ENCODE data around the gene FABP3. TPM values are rescaled to one million over a fixed set of nuclear protein-coding genes. Genes with fewer than 3 reads are reported as not detected.

FABP3 gene
- total RNA-seq, 1 donor from 2014 or later, result 1.1 TPM

GRCh38 chr1:31399976-31400375 lies 27.1 kb upstream of the FABP3 start:
- no peak for DNase-seq (ENCODE audit: low spot score)
- peaks cover 11% of the 10 kb centered on the region for H3K4me1 Mint-ChIP-seq (ENCODE audit: unreplicated experiment)
- peaks cover 8% of the 10 kb centered on the region for H3K27me3 Mint-ChIP-seq (ENCODE audit: unreplicated experiment)
- no peak overlapping the region for H3K27ac Mint-ChIP-seq (ENCODE audit: unreplicated experiment)
- H3K4me3 Mint-ChIP-seq (ENCODE audit: unreplicated experiment), result no peak overlapping the region
- no peak for TF ChIP-seq CTCF (IDR thresholded peaks at IDR 0.05; ENCODE audit: unreplicated experiment)
- no peaks in the 10 kb centered on the region for H3K36me3 Mint-ChIP-seq (ENCODE audit: low read depth, unreplicated experiment)
- H3K9me3 Mint-ChIP-seq (ENCODE audit: unreplicated experiment), result no peaks in the 10 kb centered on the region

- H3K27me3 Mint-ChIP-seq (ENCODE audit: unreplicated experiment), result peaks cover 8% of the 10 kb centered on the region
- no peaks in the 10 kb centered on the region for H3K9me3 Mint-ChIP-seq (ENCODE audit: unreplicated experiment)
- peaks cover 11% of the 10 kb centered on the region for H3K4me1 Mint-ChIP-seq (ENCODE audit: unreplicated experiment)
- no peak for DNase-seq (ENCODE audit: low spot score)
- H3K27ac Mint-ChIP-seq (ENCODE audit: unreplicated experiment), result no peak overlapping the region
- H3K36me3 Mint-ChIP-seq (ENCODE audit: low read depth, unreplicated experiment), result no peaks in the 10 kb centered on the region
- no peak overlapping the region for H3K4me3 Mint-ChIP-seq (ENCODE audit: unreplicated experiment)
- no peak for TF ChIP-seq CTCF (IDR thresholded peaks at IDR 0.05; ENCODE audit: unreplicated experiment)
These were observed 25.4 kb upstream of the FABP3 start for GRCh38 chr1:31398246-31398645.

GRCh38 chr1:31397360-31398095 lies 24.7 kb upstream of the FABP3 start:
- H3K4me1 Mint-ChIP-seq (ENCODE audit: unreplicated experiment), result peaks cover 10% of the 10 kb centered on the region
- H3K9me3 Mint-ChIP-seq (ENCODE audit: unreplicated experiment), result no peaks in the 10 kb centered on the region
- H3K4me3 Mint-ChIP-seq (ENCODE audit: unreplicated experiment), result no peak overlapping the region
- no peaks in the 10 kb centered on the region for H3K36me3 Mint-ChIP-seq (ENCODE audit: low read depth, unreplicated experiment)
- H3K27me3 Mint-ChIP-seq (ENCODE audit: unreplicated experiment), result peaks cover 8% of the 10 kb centered on the region
- TF ChIP-seq CTCF (IDR thresholded peaks at IDR 0.05; ENCODE audit: unreplicated experiment), result no peak
- no peak for DNase-seq (ENCODE audit: low spot score)
- no peak overlapping the region for H3K27ac Mint-ChIP-seq (ENCODE audit: unreplicated experiment)

GRCh38 chr1:31396633-31397351 lies 23.9 kb upstream of the FABP3 start:
- Mint-ChIP-seq H3K4me1 (ENCODE audit: unreplicated experiment) (peaks cover 8% of the 10 kb centered on the region), H3K27me3 (ENCODE audit: unreplicated experiment) (peaks cover 8% of the 10 kb centered on the region), H3K4me3 (ENCODE audit: unreplicated experiment) (no peak overlapping the region), H3K9me3 (ENCODE audit: unreplicated experiment) (no peaks in the 10 kb centered on the region), H3K27ac (ENCODE audit: unreplicated experiment) (no peak overlapping the region), H3K36me3 (ENCODE audit: low read depth, unreplicated experiment) (no peaks in the 10 kb centered on the region)
- TF ChIP-seq CTCF (IDR thresholded peaks at IDR 0.05; ENCODE audit: unreplicated experiment), result no peak
- DNase-seq (ENCODE audit: low spot score), result no peak

Measured in endothelial cell (in vitro differentiated cells).